Loucy (cell line): ENCODE measurements around the gene PLCD3.

Experiments used
- CTCF ChIP-seq: fragments of 200-600 bp; sonication (generic); conservative IDR thresholded peaks from 2 replicates; pipeline ENCODE4 v1.5.1; 2014; ENCODE audit warnings: mild to moderate bottlenecking, antibody characterized with exemption, low read length
- EZH2phosphoT487 ChIP-seq: fragments of 200-600 bp; IDR thresholded peaks from 2 replicates; pipeline ENCODE4 v1.6.1; 2018; ENCODE audit warnings: antibody characterized with exemption, mild to moderate bottlenecking, moderate library complexity, borderline replicate concordance

- no peak for TF ChIP-seq CTCF
- TF ChIP-seq EZH2phosphoT487: no peak
Observed at GRCh38 chr17:45119964-45120363, 12.4 kb downstream of the PLCD3 start.
